ENCODE measurements around the gene NEK4. TPM values are rescaled to one million over a fixed set of nuclear protein-coding genes. Genes with fewer than 3 reads are reported as not detected.

Gene NEK4
- total and polyA plus RNA-seq, 10 of the 15 experiments (the other 5 are each of a cell fraction or from before 2014, with no cell fraction given) = 7.0 to 29.1 (median 16.4) TPM

DNA sequence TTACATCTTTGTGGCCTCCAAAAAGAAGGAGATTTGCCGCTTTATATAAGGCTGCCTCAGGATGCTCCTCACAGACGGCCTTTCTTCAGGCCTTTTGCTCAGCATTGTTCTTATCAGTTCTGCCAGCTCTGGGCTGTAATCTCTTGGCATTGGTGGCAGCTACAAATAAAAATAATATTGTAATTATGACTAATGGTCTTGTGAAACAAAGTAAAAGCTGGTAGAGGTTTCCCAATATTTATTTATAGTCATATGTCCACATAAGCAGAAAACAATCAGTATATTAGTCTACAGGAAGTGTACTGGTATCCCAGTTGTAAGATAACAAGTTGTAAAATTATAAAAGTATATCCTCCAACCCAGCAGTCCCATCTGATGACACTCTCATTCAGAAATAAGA, 7.3 kb downstream of the NEK4 start (continued):
- TF ChIP-seq, protein P1, sequence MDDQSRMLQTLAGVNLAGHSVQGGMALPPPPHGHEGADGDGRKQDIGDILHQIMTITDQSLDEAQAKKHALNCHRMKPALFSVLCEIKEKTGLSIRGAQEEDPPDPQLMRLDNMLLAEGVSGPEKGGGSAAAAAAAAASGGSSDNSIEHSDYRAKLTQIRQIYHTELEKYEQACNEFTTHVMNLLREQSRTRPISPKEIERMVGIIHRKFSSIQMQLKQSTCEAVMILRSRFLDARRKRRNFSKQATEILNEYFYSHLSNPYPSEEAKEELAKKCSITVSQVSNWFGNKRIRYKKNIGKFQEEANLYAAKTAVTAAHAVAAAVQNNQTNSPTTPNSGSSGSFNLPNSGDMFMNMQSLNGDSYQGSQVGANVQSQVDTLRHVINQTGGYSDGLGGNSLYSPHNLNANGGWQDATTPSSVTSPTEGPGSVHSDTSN (IDR thresholded peaks at IDR 0.05; ENCODE audit: insufficient replicate concordance, low read depth, low read length) = no peak

DNA sequence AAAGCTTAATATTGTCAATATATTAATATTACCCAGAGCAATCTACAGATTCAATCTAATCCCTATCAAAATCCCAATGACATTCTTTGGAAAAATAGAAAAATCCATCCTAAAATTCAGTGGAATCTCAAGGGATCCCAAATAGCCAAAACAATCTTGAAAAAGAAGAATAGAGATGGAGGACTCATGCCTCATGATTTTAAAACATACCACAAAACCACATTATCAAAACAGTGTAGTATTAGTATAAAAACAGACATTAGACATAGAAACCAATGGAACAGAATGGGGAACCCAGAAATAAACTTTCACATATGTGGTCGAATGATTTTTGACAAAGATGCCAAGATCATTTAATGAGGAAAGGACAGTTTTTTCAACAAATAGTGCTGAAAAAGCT, 14.6 kb downstream of the NEK4 start:
- BruUV-seq (replicated peaks) = no TSS peak
- in situ Hi-C loops (cut with MboI) = no loop called here
- Histone ChIP-seq H3K4me1 (ENCODE audit: control insufficient read depth, insufficient read depth, low read length) (peaks cover 3% of the 10 kb centered on the region; the same call in 1 of the 2 replicates), H3K79me2 (ENCODE audit: control insufficient read depth, insufficient read depth, low read length) (no peaks in the 10 kb centered on the region), H3K9ac (ENCODE audit: control insufficient read depth, insufficient read depth, low read length) (no peak overlapping the region), H2AFZ (ENCODE audit: control insufficient read depth, low read depth, low read length) (no peak overlapping the region), H3K4me2 (ENCODE audit: control insufficient read depth, insufficient read depth) (no peak overlapping the region), H3K27ac (ENCODE audit: control insufficient read depth, insufficient read depth) (no peak overlapping the region), H3K4me3 (no peak overlapping the region), H3K27me3 (replicated peaks in 1 of 2; ENCODE audit: control insufficient read depth in 2 of 2, insufficient read depth in 2 of 2, low read length in 1 of 2) (no peaks in the 10 kb centered on the region), H3K9me3 (replicated peaks; ENCODE audit: control insufficient read depth, insufficient read depth, low read length) (no peaks in the 10 kb centered on the region), H3K36me3 (ENCODE audit: control insufficient read depth in 2 of 2, insufficient read depth in 2 of 2, low read length in 1 of 2) (peaks cover 0 to 6% of the 10 kb centered on the region in 2 experiments; a peak in 2 of 4 replicates), H4K20me1 (ENCODE audit: control insufficient read depth, insufficient read depth) (no peaks in the 10 kb centered on the region)
- ChIA-PET POLR2A (no interaction called here), RAD21 (ENCODE audit: unreplicated experiment) (no interaction called here), CTCF (no interaction called here), SMC1A (ENCODE audit: uncharacterized antibody, unreplicated experiment) (no interaction called here)
- 88% methylated on average over 1 of the region's 1 CpG for WGBS (ENCODE audit: insufficient coverage, insufficient replicate concordance, low lambda C conversion rate, missing lambda C conversion rate)
- no peak for DNase-seq (ENCODE audit: low read depth, low spot score)
- no peak for FAIRE-seq
- TF ChIP-seq MEF2B (IDR thresholded peaks at IDR 0.05; ENCODE audit: partially characterized antibody, poor library complexity, severe bottlenecking) = no peak
- TF ChIP-seq, protein P2, sequence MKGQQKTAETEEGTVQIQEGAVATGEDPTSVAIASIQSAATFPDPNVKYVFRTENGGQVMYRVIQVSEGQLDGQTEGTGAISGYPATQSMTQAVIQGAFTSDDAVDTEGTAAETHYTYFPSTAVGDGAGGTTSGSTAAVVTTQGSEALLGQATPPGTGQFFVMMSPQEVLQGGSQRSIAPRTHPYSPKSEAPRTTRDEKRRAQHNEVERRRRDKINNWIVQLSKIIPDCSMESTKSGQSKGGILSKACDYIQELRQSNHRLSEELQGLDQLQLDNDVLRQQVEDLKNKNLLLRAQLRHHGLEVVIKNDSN (IDR thresholded peaks at IDR 0.05; ENCODE audit: borderline replicate concordance, extremely low read length, insufficient read depth, low read depth, low read length) = no peak
- no peak for TF ChIP-seq POLR2AphosphoS5 (IDR thresholded peaks at IDR 0.05; ENCODE audit: low read length)
- intact Hi-C loops (cut with micrococcal nuclease; ENCODE audit: unreplicated experiment) = no loop called here
- ATAC-seq = no peak

Measured in GM12878 (cell line).